Astrocyte of the spinal cord (primary cell): ENCODE data around the gene LRTM2.

ENCODE experiments used
- DNase-seq: peaks from one replicate; pipeline ENCODE4 v3.0.0; 2011; ENCODE audit warnings: low read depth, low spot score
- H3K4me3 ChIP-seq: 2 replicates; pipeline ENCODE4 v1.5.1; 2011; ENCODE audit warnings: low read depth, mild to moderate bottlenecking, low read length, moderate library complexity
- in situ Hi-C: cut with HindIII; loops from 2 replicates; pipeline ENCODE4 v1.10.0; 2017; ENCODE audit warnings: low sequenced_read_pairs
- TF ChIP-seq, protein P1 (sequence below): IDR thresholded peaks from 2 replicates; pipeline ENCODE4 v1.5.1; 2012; ENCODE audit warnings: low read depth, mild to moderate bottlenecking, low read length, inconsistent platforms

The LRTM2 gene

DNA sequence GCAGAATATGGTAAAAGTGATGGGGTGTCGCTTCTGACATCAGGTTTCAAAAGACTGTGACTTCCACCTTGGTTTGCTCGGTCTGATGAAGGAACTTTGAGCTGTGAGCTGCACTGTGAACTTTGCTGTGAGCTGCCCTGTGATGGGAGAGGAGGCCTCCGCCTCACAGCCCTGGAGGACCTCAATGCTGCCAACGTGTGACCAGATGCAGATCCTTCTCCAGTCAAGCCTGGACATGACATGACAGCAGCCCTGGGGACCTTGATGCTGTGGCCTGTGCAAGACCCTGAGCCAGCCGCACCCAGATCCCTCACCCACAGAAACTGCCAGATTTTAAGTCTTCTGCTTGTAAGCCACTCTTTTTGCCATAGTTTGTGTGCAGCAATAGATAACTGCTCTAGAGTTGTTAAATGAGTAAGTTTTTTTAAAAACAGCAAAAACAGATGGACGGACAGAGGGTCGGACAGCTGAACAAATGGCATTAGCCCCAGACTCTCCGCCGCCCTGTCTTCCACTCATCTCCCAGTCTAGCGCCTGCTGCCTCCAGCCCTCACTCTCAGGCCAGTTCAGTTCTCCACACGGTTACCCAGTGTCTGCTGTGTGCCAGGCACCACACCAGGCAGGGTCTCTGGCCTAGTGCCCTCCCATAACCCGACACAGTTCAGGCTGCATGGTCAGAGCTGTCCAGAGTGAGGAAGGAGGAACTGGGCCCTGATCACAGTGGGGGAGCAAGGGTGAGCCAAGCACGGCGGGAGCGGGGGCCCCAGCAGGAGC lies 13.1 kb upstream of the LRTM2 start:
- TF ChIP-seq, protein P1, sequence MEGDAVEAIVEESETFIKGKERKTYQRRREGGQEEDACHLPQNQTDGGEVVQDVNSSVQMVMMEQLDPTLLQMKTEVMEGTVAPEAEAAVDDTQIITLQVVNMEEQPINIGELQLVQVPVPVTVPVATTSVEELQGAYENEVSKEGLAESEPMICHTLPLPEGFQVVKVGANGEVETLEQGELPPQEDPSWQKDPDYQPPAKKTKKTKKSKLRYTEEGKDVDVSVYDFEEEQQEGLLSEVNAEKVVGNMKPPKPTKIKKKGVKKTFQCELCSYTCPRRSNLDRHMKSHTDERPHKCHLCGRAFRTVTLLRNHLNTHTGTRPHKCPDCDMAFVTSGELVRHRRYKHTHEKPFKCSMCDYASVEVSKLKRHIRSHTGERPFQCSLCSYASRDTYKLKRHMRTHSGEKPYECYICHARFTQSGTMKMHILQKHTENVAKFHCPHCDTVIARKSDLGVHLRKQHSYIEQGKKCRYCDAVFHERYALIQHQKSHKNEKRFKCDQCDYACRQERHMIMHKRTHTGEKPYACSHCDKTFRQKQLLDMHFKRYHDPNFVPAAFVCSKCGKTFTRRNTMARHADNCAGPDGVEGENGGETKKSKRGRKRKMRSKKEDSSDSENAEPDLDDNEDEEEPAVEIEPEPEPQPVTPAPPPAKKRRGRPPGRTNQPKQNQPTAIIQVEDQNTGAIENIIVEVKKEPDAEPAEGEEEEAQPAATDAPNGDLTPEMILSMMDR, result no peak
- no peak for DNase-seq
- no peak overlapping the region for H3K4me3 ChIP-seq
- in situ Hi-C loops, result no loop called here

- TF ChIP-seq, protein P1, result no peak
- in situ Hi-C loops, result no loop called here
- no peak overlapping the region for H3K4me3 ChIP-seq
- DNase-seq, result no peak
Observed at GRCh38 chr12:1808036-1808797, 12.1 kb upstream of the LRTM2 start.

GRCh38 chr12:1808798-1809480 lies 11.4 kb upstream of the LRTM2 start:
- TF ChIP-seq, protein P1, result no peak
- in situ Hi-C loops, result no loop called here
- H3K4me3 ChIP-seq, result no peak overlapping the region
- no peak for DNase-seq

- H3K4me3 ChIP-seq, result no peak overlapping the region
- TF ChIP-seq, protein P1, result no peak
- in situ Hi-C loops, result no loop called here
- DNase-seq, result no peak
Observed at GRCh38 chr12:1809591-1810190, 10.7 kb upstream of the LRTM2 start.

DNA sequence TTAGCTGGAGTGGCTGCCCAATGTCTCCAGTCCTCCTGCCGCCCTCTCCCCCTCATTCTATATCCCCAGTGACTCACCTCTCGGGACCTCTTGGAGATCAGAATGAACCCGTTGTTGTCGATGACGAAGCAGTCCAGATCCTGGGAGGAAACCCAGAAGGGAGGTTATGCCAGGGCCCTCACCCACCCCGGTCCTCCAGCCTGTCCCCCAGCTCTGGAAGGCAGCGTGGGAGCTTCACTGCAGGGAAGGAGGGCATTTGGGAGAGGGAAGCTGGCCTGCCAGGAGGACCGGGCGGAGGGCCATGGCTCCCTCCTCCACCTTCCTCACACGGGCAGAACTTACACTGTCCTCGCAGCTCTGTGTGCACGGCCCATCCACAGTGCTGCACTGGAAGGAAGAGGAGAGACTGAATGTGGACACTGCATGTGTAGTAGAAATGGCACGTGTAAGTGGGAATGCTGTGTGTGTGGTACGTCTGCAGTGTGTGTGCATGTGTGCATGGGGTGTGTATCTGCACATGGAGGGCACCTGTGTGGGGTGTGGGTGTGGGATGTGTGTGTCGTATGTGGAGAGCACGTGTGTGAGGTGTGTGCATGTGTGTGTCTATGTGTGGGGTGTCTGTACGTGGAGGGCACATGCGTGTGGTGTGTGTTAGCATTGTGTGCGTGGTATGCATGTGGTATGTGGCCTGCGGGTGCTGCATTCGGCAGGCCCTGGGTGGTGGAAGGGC lies 10.0 kb upstream of the LRTM2 start:
- DNase-seq, result no peak

More for the DNA sequence above, 10.0 kb upstream of the LRTM2 start:
- in situ Hi-C loops, result no loop called here
- no peak overlapping the region for H3K4me3 ChIP-seq
- TF ChIP-seq, protein P1, result no peak
